ENCODE results near the gene ABCA7. TPM values are rescaled to one million over a fixed set of nuclear protein-coding genes. Genes with fewer than 3 reads are reported as not detected.

ABCA7 gene
- total and polyA plus RNA-seq, 4 donors = 9.4 to 23.7 (median 15.7) TPM

DNA sequence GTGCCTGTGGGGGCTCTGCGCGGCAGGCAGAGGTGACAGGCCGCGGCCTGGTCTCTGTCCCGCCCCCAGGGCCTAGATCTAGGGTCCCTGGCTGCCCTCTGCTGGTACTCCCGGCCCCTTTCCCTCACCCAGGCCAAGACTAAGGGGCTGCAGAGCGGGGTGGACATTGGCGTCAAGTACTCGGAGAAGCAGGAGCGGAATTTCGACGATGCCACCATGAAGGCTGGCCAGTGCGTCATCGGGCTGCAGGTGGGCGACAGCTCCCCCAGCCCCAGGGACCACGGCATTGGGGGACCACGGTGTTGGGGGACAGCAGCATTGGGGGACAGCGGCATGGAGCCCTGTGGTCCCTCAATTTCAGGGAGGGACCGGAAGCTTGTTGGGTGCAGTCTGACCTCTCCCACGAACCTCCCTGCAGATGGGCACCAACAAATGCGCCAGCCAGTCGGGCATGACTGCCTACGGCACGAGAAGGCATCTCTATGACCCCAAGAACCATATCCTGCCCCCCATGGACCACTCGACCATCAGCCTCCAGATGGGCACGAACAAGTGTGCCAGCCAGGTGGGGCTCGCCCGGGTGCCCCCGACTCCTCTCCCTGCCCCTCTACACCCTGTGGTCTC, 3.8 kb upstream of the ABCA7 start:
- peaks cover 27% of the 10 kb centered on the region for H3K36me3 ChIP-seq (ENCODE audit: control insufficient read depth, insufficient read depth, low read length)
- WGBS (ENCODE audit: insufficient coverage) = 88% methylated on average over 26 of the region's 29 CpGs
- H3K4me1 ChIP-seq (ENCODE audit: control insufficient read depth, insufficient read depth, low read length) = peaks cover 23% of the 10 kb centered on the region
- no peak overlapping the region for H3K4me3 ChIP-seq (ENCODE audit: low read depth, low read length)
- H3K9me3 ChIP-seq (ENCODE audit: control insufficient read depth, insufficient read depth, low read length) = no peaks in the 10 kb centered on the region
- no peak overlapping the region for H3K27ac ChIP-seq (ENCODE audit: low read depth, low read length)
- no peaks in the 10 kb centered on the region for H3K27me3 ChIP-seq (ENCODE audit: control insufficient read depth, insufficient read depth, low read length)
- DNase-seq (ENCODE audit: low read depth in 4 of 6, low spot score in 6 of 6) = no peak

- Histone ChIP-seq H3K27me3 (ENCODE audit: control insufficient read depth, insufficient read depth, low read length) (no peaks in the 10 kb centered on the region), H3K4me1 (ENCODE audit: control insufficient read depth, insufficient read depth, low read length) (peaks cover 35% of the 10 kb centered on the region), H3K4me3 (ENCODE audit: low read depth, low read length) (no peak overlapping the region), H3K36me3 (ENCODE audit: control insufficient read depth, insufficient read depth, low read length) (peaks cover 31% of the 10 kb centered on the region), H3K27ac (ENCODE audit: low read depth, low read length) (no peak overlapping the region), H3K9me3 (ENCODE audit: control insufficient read depth, insufficient read depth, low read length) (no peaks in the 10 kb centered on the region)
- WGBS (ENCODE audit: insufficient coverage) = 88% methylated on average over 13 of the region's 22 CpGs
- no peak for DNase-seq (ENCODE audit: low read depth in 4 of 6, low spot score in 6 of 6)
Observed at GRCh38 chr19:1037621-1038064, 2.3 kb upstream of the ABCA7 start.

DNA sequence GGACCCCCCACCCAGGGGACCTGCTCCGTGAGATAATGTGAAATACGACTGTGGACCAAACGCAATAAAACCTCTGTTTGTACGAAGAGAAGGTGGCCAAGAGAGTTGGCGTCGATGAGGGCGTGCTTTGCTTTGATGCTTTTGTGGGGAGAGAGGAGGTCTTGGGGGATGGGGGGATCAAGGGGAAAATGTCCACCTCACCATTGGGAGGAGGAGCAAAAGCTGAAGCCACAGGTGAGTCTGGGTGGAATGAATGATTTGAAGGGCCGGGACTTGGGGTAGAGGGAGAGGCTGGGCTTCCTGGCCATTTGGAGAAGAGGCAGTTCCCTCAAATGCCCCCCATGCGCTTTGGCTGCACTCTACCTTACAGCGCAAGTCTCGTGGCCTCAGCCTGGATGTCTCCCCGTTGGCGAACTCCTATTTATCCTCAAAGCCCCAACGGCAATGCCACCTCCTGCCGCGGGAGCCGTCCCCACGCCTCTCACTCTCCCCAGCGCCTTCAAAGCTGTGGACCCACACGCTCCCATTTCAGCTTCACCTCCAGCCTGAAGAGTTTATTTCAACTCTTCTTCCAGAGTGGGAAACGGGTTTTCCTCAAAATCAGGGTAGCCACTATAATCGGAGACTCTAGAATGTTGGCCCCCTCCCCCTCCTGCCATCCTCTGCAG, 795 bp upstream of the ABCA7 start:
- H3K9me3 ChIP-seq (ENCODE audit: control insufficient read depth, insufficient read depth, low read length) = no peaks in the 10 kb centered on the region
- H3K36me3 ChIP-seq (ENCODE audit: control insufficient read depth, insufficient read depth, low read length) = peaks cover 39% of the 10 kb centered on the region
- H3K27ac ChIP-seq (ENCODE audit: low read depth, low read length) = no peak overlapping the region
- DNase-seq (ENCODE audit: low read depth in 4 of 6, low spot score in 6 of 6) = no peak
- H3K27me3 ChIP-seq (ENCODE audit: control insufficient read depth, insufficient read depth, low read length) = no peaks in the 10 kb centered on the region
- 66% methylated on average over 20 of the region's 22 CpGs for WGBS (ENCODE audit: insufficient coverage)
- peaks cover 38% of the 10 kb centered on the region for H3K4me1 ChIP-seq (ENCODE audit: control insufficient read depth, insufficient read depth, low read length)
- H3K4me3 ChIP-seq (ENCODE audit: low read depth, low read length) = peak overlapping the region; percentile 68

DNA sequence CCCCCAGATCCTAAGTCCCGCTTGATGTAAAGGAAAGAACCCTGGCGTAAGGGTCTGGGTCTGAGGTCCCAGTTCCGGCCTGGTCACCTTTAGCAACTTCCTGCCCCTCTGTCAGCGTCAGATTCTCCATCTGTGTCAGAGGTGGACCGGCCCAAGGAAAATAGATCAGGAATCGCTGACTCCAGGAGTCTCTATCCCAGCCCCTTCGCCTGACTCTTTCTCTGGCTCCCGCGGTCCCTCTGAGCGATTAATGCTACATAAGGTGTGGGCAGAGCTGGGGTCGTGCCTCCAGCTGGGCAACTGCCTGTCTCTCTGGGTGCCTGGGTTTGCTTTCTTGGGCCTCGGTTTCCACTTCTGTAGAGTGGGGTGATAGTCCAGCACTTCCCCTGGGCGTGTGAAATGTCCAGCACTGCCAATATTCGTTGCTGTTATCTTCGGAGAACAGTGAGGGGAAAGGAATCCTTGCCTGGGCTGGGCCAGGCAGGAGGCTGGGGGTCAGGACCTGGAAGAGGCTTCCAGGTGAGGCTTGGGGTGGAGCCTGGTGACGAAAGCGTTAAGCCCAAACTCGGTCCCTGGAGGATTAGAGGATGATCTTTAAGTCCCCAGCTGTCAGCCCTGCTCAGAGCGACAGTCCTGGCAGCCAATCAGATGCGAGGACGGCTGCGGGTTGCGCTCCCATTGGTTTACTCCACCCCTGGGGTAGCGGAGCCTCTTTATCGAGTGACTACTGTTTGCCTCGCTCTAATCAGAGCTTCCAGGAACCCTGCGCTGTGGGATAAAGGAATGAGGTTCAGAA, 767 bp downstream of the ABCA7 start:
- no peak overlapping the region for H3K27ac ChIP-seq (ENCODE audit: low read depth, low read length)

GRCh38 chr19:1041272-1041834, 1.4 kb downstream of the ABCA7 start:
- DNase-seq (ENCODE audit: low read depth in 4 of 6, low spot score in 6 of 6) = no peak
- 36% methylated on average over 22 of the region's 26 CpGs for WGBS (ENCODE audit: insufficient coverage)
- H3K4me3 ChIP-seq (ENCODE audit: low read depth, low read length) = peak overlapping the region; percentile 68
- H3K4me1 ChIP-seq (ENCODE audit: control insufficient read depth, insufficient read depth, low read length) = peaks cover 38% of the 10 kb centered on the region
- no peak overlapping the region for H3K27ac ChIP-seq (ENCODE audit: low read depth, low read length)
- H3K36me3 ChIP-seq (ENCODE audit: control insufficient read depth, insufficient read depth, low read length) = peaks cover 48% of the 10 kb centered on the region
- H3K27me3 ChIP-seq (ENCODE audit: control insufficient read depth, insufficient read depth, low read length) = no peaks in the 10 kb centered on the region
- no peaks in the 10 kb centered on the region for H3K9me3 ChIP-seq (ENCODE audit: control insufficient read depth, insufficient read depth, low read length)

More for the DNA sequence above, 767 bp downstream of the ABCA7 start:
- H3K9me3 ChIP-seq (ENCODE audit: control insufficient read depth, insufficient read depth, low read length) = no peaks in the 10 kb centered on the region
- DNase-seq (ENCODE audit: low read depth in 4 of 6, low spot score in 6 of 6) = peak; percentile 57 to 97 (median 83)
- H3K27me3 ChIP-seq (ENCODE audit: control insufficient read depth, insufficient read depth, low read length) = no peaks in the 10 kb centered on the region
- H3K4me1 ChIP-seq (ENCODE audit: control insufficient read depth, insufficient read depth, low read length) = peaks cover 38% of the 10 kb centered on the region
- WGBS (ENCODE audit: insufficient coverage) = 2% methylated on average over 27 of the region's 27 CpGs
- peaks cover 48% of the 10 kb centered on the region for H3K36me3 ChIP-seq (ENCODE audit: control insufficient read depth, insufficient read depth, low read length)
- H3K4me3 ChIP-seq (ENCODE audit: low read depth, low read length) = peak overlapping the region; percentile 68

DNA sequence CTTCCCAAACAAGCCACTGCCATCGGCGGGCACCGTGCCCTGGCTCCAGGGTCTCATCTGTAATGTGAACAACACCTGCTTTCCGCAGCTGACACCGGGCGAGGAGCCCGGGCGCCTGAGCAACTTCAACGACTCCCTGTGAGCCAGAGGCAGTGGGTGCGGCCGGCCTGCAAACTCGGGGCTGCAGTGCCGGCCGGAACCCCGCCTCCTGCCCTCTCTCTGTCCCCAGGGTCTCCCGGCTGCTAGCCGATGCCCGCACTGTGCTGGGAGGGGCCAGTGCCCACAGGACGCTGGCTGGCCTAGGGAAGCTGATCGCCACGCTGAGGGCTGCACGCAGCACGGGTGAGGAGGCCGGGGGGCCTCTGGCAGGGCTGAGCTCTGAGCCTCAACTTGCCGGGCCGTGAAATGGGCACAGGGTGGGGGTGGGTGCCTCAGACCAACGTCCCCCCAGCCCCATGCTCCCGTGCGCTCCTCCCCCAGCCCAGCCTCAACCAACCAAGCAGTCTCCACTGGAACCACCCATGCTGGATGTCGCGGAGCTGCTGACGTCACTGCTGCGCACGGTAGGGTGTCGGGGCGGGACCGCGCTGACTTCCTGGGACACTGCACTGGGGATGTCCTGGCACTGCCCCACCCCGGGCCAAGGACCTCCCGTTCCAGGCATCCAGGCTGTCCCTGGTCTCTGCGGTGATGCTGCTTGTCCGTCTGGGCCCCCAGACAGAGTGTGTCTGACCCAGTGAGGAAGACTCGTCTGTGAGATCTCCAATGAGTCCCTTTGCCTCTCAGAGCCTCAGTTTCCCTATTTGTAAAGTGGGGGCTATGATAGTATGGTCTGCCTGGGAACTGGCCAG, 2.2 kb downstream of the ABCA7 start:
- no peak overlapping the region for H3K27ac ChIP-seq (ENCODE audit: low read depth, low read length)
- peaks cover 38% of the 10 kb centered on the region for H3K4me1 ChIP-seq (ENCODE audit: control insufficient read depth, insufficient read depth, low read length)
- no peaks in the 10 kb centered on the region for H3K9me3 ChIP-seq (ENCODE audit: control insufficient read depth, insufficient read depth, low read length)
- H3K36me3 ChIP-seq (ENCODE audit: control insufficient read depth, insufficient read depth, low read length) = peaks cover 50% of the 10 kb centered on the region
- no peak for DNase-seq (ENCODE audit: low read depth in 4 of 6, low spot score in 6 of 6)
- H3K4me3 ChIP-seq (ENCODE audit: low read depth, low read length) = no peak overlapping the region
- no peaks in the 10 kb centered on the region for H3K27me3 ChIP-seq (ENCODE audit: control insufficient read depth, insufficient read depth, low read length)
- 65% methylated on average over 40 of the region's 43 CpGs for WGBS (ENCODE audit: insufficient coverage)

DNA sequence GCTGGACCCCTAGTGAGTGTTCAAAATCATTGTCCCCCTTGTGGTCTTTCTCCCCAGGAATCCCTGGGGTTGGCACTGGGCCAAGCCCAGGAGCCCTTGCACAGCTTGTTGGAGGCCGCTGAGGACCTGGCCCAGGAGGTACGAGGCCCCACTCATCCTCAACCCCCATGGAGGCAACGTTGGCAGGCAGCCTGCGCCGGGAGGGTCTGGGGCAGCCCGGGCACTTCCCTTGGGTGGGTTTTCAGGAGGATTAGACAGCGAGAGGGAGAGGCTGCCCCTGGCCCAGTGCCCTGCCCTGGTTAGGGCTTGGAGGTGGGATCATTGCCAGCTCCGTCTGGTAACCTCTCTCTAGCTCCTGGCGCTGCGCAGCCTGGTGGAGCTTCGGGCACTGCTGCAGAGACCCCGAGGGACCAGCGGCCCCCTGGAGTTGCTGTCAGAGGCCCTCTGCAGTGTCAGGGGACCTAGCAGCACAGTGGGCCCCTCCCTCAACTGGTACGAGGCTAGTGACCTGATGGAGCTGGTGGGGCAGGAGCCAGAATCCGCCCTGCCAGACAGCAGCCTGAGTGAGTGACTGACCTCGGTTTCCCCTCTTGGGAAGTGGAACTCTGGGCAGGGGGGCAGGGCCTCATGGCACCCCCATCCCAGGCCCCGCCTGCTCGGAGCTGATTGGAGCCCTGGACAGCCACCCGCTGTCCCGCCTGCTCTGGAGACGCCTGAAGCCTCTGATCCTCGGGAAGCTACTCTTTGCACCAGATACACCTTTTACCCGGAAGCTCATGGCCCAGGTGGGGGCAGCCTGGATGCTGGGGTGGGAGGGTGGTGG, 3.0 kb downstream of the ABCA7 start:
- no peaks in the 10 kb centered on the region for H3K9me3 ChIP-seq (ENCODE audit: control insufficient read depth, insufficient read depth, low read length)
- H3K27ac ChIP-seq (ENCODE audit: low read depth, low read length) = no peak overlapping the region
- peak in 1 of 6 donors; percentile 16 for DNase-seq (ENCODE audit: low read depth in 4 of 6, low spot score in 6 of 6)
- H3K4me3 ChIP-seq (ENCODE audit: low read depth, low read length) = no peak overlapping the region
- peaks cover 37% of the 10 kb centered on the region for H3K4me1 ChIP-seq (ENCODE audit: control insufficient read depth, insufficient read depth, low read length)
- WGBS (ENCODE audit: insufficient coverage) = 51% methylated on average over 16 of the region's 23 CpGs
- H3K27me3 ChIP-seq (ENCODE audit: control insufficient read depth, insufficient read depth, low read length) = no peaks in the 10 kb centered on the region
- H3K36me3 ChIP-seq (ENCODE audit: control insufficient read depth, insufficient read depth, low read length) = peaks cover 54% of the 10 kb centered on the region

DNA sequence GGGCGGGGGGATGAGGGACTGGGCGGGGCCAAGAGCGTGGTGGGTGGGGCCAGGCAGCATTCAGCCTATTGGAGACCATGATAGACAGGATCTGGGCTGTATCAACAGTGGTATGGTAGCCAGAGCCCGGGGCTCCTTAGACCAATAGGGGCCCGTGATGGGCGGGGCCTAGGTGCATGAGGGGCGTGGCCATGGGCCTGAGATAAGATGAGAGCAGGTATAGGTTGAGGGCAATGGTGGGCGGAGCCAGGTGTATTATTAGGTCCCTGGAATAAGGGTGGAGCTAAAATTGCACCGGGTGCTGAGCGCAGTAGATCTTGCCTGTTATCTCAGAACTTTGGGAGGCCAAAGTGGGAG, 5.3 kb downstream of the ABCA7 start:
- DNase-seq (ENCODE audit: low read depth in 4 of 6, low spot score in 6 of 6) = no peak
- 83% methylated on average over 10 of the region's 10 CpGs for WGBS (ENCODE audit: insufficient coverage)
- H3K4me1 ChIP-seq (ENCODE audit: control insufficient read depth, insufficient read depth, low read length) = peaks cover 24% of the 10 kb centered on the region
- no peak overlapping the region for H3K4me3 ChIP-seq (ENCODE audit: low read depth, low read length)
- H3K27me3 ChIP-seq (ENCODE audit: control insufficient read depth, insufficient read depth, low read length) = no peaks in the 10 kb centered on the region
- H3K27ac ChIP-seq (ENCODE audit: low read depth, low read length) = no peak overlapping the region
- H3K36me3 ChIP-seq (ENCODE audit: control insufficient read depth, insufficient read depth, low read length) = peaks cover 57% of the 10 kb centered on the region
- H3K9me3 ChIP-seq (ENCODE audit: control insufficient read depth, insufficient read depth, low read length) = no peaks in the 10 kb centered on the region

Data from spinal cord (tissue), 10 donors.